CD4-positive, alpha-beta T cell treated with Interleukin-6 for 4 hours (primary cell): Measurements from ENCODE around the gene ZYG11B.
"Not testable (repeated sequence)": the region's sequence is repeated elsewhere in the genome, so short reads cannot be mapped to it uniquely, and the experiment has no call there.

Source experiments
- DNase-seq: peaks from one replicate; pipeline ENCODE4 v3.0.0-alpha.2; 2020; ENCODE audit warnings: mixed read lengths

Gene ZYG11B

GRCh38 chr1:52759908-52760307 is 33.7 kb downstream of the ZYG11B start:
- DNase-seq: no peak

- DNase-seq: no peak
These were observed 41.5 kb downstream of the ZYG11B start for GRCh38 chr1:52767596-52768280.

- no peak for DNase-seq
These were observed 43.2 kb downstream of the ZYG11B start for GRCh38 chr1:52769346-52770033.

- DNase-seq: no peak
These were observed 45.1 kb downstream of the ZYG11B start for GRCh38 chr1:52771384-52771783.

GRCh38 chr1:52786148-52786547 is 59.9 kb downstream of the ZYG11B start:
- DNase-seq: no peak

- not testable (repeated sequence) for DNase-seq
These were observed 64.2 kb downstream of the ZYG11B start for GRCh38 chr1:52790429-52790828.

- DNase-seq: no peak
These were observed 65.8 kb downstream of the ZYG11B start for GRCh38 chr1:52792036-52792435.

GRCh38 chr1:52793717-52794116 is 67.5 kb downstream of the ZYG11B start:
- not testable (repeated sequence) for DNase-seq

- DNase-seq: no peak
These were observed 69.2 kb downstream of the ZYG11B start for GRCh38 chr1:52795464-52795863.

- DNase-seq: no peak
These were observed 72.1 kb downstream of the ZYG11B start for GRCh38 chr1:52798331-52798730.

- DNase-seq: no peak
These were observed 74.8 kb downstream of the ZYG11B start for GRCh38 chr1:52801011-52801410.

- DNase-seq: not testable (repeated sequence)
These were observed 77.8 kb downstream of the ZYG11B start for GRCh38 chr1:52804083-52804482.

- no peak for DNase-seq
These were observed 88.2 kb downstream of the ZYG11B start for GRCh38 chr1:52814465-52814864.

GRCh38 chr1:52820830-52821229 is 94.6 kb downstream of the ZYG11B start:
- not testable (repeated sequence) for DNase-seq

- DNase-seq: no peak
These were observed 99.6 kb downstream of the ZYG11B start for GRCh38 chr1:52825868-52826267.

- no peak for DNase-seq
These were observed 108.5 kb downstream of the ZYG11B start for GRCh38 chr1:52834798-52835197.

- no peak for DNase-seq
These were observed 109.8 kb downstream of the ZYG11B start for GRCh38 chr1:52836035-52836434.

- DNase-seq: not testable (repeated sequence)
These were observed 112.9 kb downstream of the ZYG11B start for GRCh38 chr1:52839175-52839574.

GRCh38 chr1:52842643-52843310 is 116.5 kb downstream of the ZYG11B start, which contains the start of gene ZYG11A:
Gene ZYG11A, plus strand, starts transcription at chr1:52842760. Its CDS starts 124 bp downstream, at chr1:52842884.
- peak; percentile 69 for DNase-seq

GRCh38 chr1:52845119-52845518 is 118.9 kb downstream of the ZYG11B start:
- DNase-seq: not testable (repeated sequence)

- no peak for DNase-seq
These were observed 122.2 kb downstream of the ZYG11B start for GRCh38 chr1:52848423-52848822.

- DNase-seq: no peak
These were observed 124.7 kb downstream of the ZYG11B start for GRCh38 chr1:52850951-52851350.

GRCh38 chr1:52852854-52853253 is 126.6 kb downstream of the ZYG11B start:
- DNase-seq: no peak

GRCh38 chr1:52855584-52855983 is 129.3 kb downstream of the ZYG11B start:
- no peak for DNase-seq
